HFF-Myc (cell line): ENCODE results near the gene POGK.

Experiments used
- DNase-seq: peaks from one replicate; pipeline ENCODE4 v3.0.0-alpha.2; 2011; ENCODE audit warnings: low read depth; ENCODE audit errors: extremely low read depth
- H3K4me3 ChIP-seq: replicated peaks from 2 replicates; pipeline ENCODE4 v1.5.1; 2011; ENCODE audit warnings: low read depth, mild to moderate bottlenecking, control low read depth, low read length
- TF ChIP-seq, protein P1 (sequence below): IDR thresholded peaks from 2 replicates; pipeline ENCODE4 v1.5.1; 2012; ENCODE audit warnings: mild to moderate bottlenecking, low read depth, low read length, control low read depth; ENCODE audit errors: missing control alignments

Gene POGK

DNA sequence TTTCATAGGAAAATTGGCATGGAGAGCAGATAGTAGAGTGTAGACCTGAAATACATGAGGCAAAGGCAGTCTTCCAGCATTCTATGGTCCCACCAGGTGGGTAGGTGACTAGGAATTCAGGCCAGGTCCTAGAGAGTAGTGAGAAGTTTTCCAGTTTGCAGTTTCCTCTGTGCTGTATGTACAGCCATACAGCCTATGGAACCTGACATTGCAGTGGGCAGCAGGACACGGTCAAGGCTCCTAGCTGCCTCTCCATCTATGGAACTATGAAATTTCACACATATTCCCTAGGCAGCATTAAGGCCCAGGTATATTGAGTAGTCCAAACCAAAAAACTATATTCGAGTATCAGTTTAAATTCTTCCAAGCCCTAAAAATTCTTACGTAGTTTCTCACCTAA, 16.3 kb downstream of the POGK start:
- TF ChIP-seq, protein P1, sequence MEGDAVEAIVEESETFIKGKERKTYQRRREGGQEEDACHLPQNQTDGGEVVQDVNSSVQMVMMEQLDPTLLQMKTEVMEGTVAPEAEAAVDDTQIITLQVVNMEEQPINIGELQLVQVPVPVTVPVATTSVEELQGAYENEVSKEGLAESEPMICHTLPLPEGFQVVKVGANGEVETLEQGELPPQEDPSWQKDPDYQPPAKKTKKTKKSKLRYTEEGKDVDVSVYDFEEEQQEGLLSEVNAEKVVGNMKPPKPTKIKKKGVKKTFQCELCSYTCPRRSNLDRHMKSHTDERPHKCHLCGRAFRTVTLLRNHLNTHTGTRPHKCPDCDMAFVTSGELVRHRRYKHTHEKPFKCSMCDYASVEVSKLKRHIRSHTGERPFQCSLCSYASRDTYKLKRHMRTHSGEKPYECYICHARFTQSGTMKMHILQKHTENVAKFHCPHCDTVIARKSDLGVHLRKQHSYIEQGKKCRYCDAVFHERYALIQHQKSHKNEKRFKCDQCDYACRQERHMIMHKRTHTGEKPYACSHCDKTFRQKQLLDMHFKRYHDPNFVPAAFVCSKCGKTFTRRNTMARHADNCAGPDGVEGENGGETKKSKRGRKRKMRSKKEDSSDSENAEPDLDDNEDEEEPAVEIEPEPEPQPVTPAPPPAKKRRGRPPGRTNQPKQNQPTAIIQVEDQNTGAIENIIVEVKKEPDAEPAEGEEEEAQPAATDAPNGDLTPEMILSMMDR: no peak
- no peak for DNase-seq
- H3K4me3 ChIP-seq: no peak overlapping the region

DNA sequence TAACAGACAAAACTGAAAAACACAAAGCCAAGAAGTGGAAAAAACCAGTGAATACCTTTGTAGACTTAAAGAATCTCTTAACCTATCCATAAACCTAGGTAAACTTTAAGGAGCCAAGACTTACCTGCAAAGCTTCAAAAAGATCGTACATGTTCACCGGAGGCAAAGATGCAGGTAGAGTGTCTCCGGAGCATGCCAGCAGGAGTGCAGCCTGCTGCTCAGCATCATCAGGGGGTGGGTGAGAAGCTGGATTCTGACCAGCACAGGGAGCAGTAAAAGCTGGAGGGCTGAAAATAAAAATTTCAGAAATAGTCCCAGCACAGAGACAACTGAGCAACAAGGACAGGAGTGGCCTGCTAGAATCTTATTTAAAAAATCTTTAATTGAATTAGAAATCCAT, 18.7 kb downstream of the POGK start:
- DNase-seq: no peak
- TF ChIP-seq, protein P1: no peak
- no peak overlapping the region for H3K4me3 ChIP-seq

DNA sequence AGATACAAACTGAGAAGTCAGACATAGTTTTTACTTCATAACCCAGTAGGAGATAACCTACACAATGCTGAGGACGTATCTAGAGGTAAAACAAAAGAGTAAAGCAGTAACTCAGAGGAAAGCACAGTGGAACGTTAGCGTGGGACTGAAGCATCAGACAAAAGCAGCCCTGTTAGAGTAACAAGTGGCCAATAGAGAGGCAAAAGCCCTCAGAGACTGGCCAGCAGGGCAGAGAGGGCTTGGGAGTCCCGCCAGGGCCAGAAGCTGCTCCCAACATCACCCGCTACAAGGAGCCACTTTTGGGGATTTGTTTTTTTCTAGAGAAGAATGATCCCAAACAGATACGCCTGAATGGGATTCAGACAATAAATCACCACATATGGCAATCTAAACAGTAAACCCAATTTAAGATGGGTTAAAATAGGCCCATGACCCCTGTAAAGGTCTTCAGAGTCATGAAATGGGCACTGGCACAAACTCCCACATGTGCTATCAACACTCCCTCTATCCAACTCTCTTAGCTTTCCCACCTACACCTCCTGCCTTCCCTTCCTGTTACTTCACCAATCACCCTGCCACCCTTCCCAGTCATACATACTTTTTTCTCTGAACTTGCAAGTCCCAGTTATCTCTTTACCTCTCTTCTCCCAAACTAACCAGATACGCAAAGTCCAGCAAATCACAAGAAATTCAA, 19.6 kb downstream of the POGK start:
- no peak overlapping the region for H3K4me3 ChIP-seq
- TF ChIP-seq, protein P1: no peak
- no peak for DNase-seq

DNA sequence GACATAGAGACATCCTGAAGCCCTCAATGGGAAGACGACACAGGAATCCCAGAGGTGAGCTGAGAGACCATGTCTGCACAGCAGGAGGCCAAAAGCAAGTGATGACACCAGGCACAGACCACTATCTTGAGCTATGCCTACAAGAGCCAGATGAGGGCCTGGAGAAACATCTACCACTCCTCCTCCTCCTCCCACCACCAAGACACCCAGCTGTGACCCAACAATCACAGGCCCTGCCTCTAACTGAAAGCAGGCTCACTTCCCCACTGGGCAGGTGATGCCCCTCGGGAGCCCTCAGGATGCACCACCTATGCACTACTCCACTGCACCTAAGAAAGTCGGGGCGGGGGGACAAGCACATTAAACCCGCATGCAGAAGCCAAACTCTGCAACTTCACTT, 20.3 kb downstream of the POGK start:
- TF ChIP-seq, protein P1: no peak

DNA sequence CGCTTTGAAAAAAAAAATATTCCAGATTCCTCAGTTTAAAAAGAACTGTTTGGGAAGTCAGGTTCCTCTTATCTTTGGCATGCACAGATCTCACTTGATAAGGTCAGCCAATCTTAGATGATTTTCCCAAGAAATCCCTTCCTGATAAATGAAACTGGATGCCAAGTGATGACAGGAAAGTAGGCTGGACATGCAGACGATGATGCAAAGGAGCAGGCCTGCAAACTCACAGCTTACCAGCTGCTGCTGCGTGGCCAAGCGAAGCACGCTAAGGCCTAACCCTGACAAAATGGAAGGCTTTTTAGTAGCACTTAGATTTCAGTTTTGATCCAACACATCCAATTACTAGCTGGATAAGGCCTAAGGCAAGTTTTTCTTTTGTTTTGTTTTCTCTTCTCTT, 26.7 kb downstream of the POGK start:
- TF ChIP-seq, protein P1: no peak
- no peak for DNase-seq
- H3K4me3 ChIP-seq: no peak overlapping the region

More for the DNA sequence above, 20.3 kb downstream of the POGK start:
- H3K4me3 ChIP-seq: no peak overlapping the region
- DNase-seq: no peak

DNA sequence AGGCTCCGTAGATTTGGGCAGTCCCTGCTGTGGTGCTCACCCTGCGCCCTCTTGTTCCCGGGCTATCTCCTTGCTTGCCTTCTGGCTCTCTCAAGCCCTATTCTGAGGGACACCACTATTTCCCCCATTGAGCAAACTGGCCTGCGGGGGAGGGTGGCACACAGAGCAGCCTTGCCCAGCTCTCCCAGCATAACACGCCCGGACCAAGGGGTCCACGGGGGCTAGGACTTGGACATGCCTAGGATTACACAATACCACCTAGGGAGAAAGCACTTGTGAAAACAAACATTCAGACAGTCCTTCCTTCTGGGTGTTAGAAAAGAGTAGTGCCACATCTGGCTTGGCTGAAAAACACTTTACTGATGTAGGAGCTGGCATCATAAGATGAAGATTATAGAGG, 29.4 kb downstream of the POGK start:
- TF ChIP-seq, protein P1: no peak
- no peak overlapping the region for H3K4me3 ChIP-seq
- DNase-seq: no peak
